ENCODE results near the gene BMPR2. TPM values are rescaled to one million over a fixed set of nuclear protein-coding genes. Genes with fewer than 3 reads are reported as not detected.

BMPR2 gene
- total RNA-seq, 1 experiment from 2014 or later = 28.1 TPM

DNA sequence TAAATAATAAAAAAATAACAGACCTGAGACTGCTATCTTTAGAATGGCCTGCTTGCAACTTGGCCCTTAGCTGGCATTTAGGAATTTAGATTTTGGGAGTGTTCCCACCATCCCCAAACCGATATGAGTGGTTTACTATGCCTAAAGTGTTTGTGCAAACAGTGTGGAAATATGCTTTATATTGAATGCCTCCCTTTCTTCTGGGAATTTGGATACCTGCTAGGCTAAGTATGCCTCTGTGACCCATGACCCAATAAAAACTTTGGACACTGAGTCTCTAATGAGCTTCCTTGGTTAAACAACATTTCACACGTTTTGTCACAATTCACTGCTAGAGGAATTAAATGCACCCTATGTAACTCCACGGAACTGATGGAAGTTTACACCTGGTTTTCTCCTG lies 73.2 kb downstream of the BMPR2 start:
- Histone ChIP-seq H3K4me3 (ENCODE audit: low read depth, low read length) (no peak overlapping the region), H3K36me3 (ENCODE audit: control insufficient read depth, insufficient read depth, low read length) (no peaks in the 10 kb centered on the region), H3K27me3 (replicated peaks; ENCODE audit: control insufficient read depth, insufficient read depth, low read length) (no peaks in the 10 kb centered on the region), H3K9me3 (no peaks in the 10 kb centered on the region), H3K4me1 (no peaks in the 10 kb centered on the region)
- TF ChIP-seq, protein P1, sequence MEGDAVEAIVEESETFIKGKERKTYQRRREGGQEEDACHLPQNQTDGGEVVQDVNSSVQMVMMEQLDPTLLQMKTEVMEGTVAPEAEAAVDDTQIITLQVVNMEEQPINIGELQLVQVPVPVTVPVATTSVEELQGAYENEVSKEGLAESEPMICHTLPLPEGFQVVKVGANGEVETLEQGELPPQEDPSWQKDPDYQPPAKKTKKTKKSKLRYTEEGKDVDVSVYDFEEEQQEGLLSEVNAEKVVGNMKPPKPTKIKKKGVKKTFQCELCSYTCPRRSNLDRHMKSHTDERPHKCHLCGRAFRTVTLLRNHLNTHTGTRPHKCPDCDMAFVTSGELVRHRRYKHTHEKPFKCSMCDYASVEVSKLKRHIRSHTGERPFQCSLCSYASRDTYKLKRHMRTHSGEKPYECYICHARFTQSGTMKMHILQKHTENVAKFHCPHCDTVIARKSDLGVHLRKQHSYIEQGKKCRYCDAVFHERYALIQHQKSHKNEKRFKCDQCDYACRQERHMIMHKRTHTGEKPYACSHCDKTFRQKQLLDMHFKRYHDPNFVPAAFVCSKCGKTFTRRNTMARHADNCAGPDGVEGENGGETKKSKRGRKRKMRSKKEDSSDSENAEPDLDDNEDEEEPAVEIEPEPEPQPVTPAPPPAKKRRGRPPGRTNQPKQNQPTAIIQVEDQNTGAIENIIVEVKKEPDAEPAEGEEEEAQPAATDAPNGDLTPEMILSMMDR (IDR thresholded peaks at IDR 0.05; ENCODE audit: insufficient read depth in 1 of 2, low read depth in 1 of 2, low read length in 1 of 2, severe bottlenecking in 1 of 2, unreplicated experiment in 1 of 2) = no peak
- Mint-ChIP-seq H3K4me3 (ENCODE audit: unreplicated experiment) (no peak overlapping the region), H3K27me3 (ENCODE audit: insufficient read depth, unreplicated experiment) (no peaks in the 10 kb centered on the region), H3K9me3 (ENCODE audit: unreplicated experiment) (no peaks in the 10 kb centered on the region), H3K27ac (ENCODE audit: unreplicated experiment) (no peak overlapping the region), H3K4me1 (ENCODE audit: low read depth, unreplicated experiment) (peaks cover 5% of the 10 kb centered on the region), H3K36me3 (ENCODE audit: insufficient read depth, unreplicated experiment) (no peaks in the 10 kb centered on the region)
- no peak for DNase-seq
- POLR2A ChIA-PET = no interaction called here
- intact Hi-C loops (cut with micrococcal nuclease; ENCODE audit: unreplicated experiment) = no loop called here
- CTCF ChIA-PET = no interaction called here
- no TSS peak for BruUV-seq (replicated peaks)

DNA sequence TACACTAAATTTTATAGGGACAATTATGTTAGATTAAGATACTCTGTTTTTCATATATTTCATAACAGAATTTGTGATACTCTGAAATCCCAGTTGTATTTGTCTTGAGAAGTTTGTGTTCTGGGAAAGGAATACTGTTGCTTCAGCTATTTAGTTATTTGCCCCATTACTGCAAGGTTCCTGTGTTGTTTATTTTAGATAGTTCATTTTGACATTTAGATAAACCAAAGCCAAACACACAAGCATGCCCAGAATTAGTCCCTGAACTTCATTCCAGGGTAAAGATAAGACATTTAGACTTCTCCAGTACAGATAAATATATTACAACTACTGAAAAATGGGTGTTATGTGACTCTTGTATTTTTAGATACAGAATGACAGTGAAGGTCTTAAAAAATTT lies 74.7 kb downstream of the BMPR2 start:
- CTCF ChIA-PET = interaction anchor here (0.5 kb wide), 1 partner anchor 201 kb away, joined by 4 read pairs; no protein-coding TSS in a partner anchor
- no peak overlapping the region for H3K4me3 ChIP-seq (ENCODE audit: low read depth, low read length)
- Mint-ChIP-seq H3K27me3 (ENCODE audit: insufficient read depth, unreplicated experiment) (no peaks in the 10 kb centered on the region), H3K4me1 (ENCODE audit: low read depth, unreplicated experiment) (peaks cover 5% of the 10 kb centered on the region), H3K4me3 (ENCODE audit: unreplicated experiment) (no peak overlapping the region), H3K9me3 (ENCODE audit: unreplicated experiment) (no peaks in the 10 kb centered on the region), H3K36me3 (ENCODE audit: insufficient read depth, unreplicated experiment) (no peaks in the 10 kb centered on the region), H3K27ac (ENCODE audit: unreplicated experiment) (no peak overlapping the region)
- TF ChIP-seq, protein P1 (IDR thresholded peaks at IDR 0.05; ENCODE audit: insufficient read depth in 1 of 2, low read depth in 1 of 2, low read length in 1 of 2, severe bottlenecking in 1 of 2, unreplicated experiment in 1 of 2) = no peak
- no peaks in the 10 kb centered on the region for H3K36me3 ChIP-seq (ENCODE audit: control insufficient read depth, insufficient read depth, low read length)
- no peak for DNase-seq
- no peaks in the 10 kb centered on the region for H3K4me1 ChIP-seq
- BruUV-seq (replicated peaks) = no TSS peak
- no peaks in the 10 kb centered on the region for H3K9me3 ChIP-seq
- POLR2A ChIA-PET = no interaction called here
- intact Hi-C loops (cut with micrococcal nuclease; ENCODE audit: unreplicated experiment) = no loop called here
- H3K27me3 ChIP-seq (replicated peaks; ENCODE audit: control insufficient read depth, insufficient read depth, low read length) = no peaks in the 10 kb centered on the region

DNA sequence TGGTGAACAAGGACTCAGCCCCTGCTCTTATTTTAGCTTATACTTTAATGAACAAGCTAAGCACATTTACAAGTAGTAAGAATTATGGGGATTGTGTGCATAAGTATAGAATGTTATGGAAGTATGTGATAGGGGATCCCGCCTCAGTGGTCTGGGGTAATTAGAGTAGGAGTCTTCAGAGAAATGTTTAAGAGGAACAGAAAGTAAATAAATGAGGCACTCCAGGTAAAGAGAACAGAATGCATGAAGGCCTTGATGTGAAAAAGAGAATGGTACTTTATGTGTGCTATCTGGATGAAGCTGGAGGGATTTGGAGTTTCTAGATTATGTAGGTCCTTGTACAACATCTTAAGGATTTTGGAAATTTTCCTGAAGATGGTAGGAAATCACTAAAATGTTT lies 76.6 kb downstream of the BMPR2 start:
- TF ChIP-seq, protein P1 (IDR thresholded peaks at IDR 0.05; ENCODE audit: insufficient read depth in 1 of 2, low read depth in 1 of 2, low read length in 1 of 2, severe bottlenecking in 1 of 2, unreplicated experiment in 1 of 2) = no peak
- intact Hi-C loops (cut with micrococcal nuclease; ENCODE audit: unreplicated experiment) = no loop called here
- no peaks in the 10 kb centered on the region for H3K4me1 ChIP-seq
- peaks cover 5% of the 10 kb centered on the region for H3K4me1 Mint-ChIP-seq (ENCODE audit: low read depth, unreplicated experiment)
- H3K27ac Mint-ChIP-seq (ENCODE audit: unreplicated experiment) = no peak overlapping the region
- DNase-seq = no peak
- no peaks in the 10 kb centered on the region for H3K27me3 Mint-ChIP-seq (ENCODE audit: insufficient read depth, unreplicated experiment)
- H3K27me3 ChIP-seq (replicated peaks; ENCODE audit: control insufficient read depth, insufficient read depth, low read length) = no peaks in the 10 kb centered on the region
- POLR2A ChIA-PET = no interaction called here
- no peak overlapping the region for H3K4me3 ChIP-seq (ENCODE audit: low read depth, low read length)
- BruUV-seq (replicated peaks) = no TSS peak
- H3K9me3 Mint-ChIP-seq (ENCODE audit: unreplicated experiment) = no peaks in the 10 kb centered on the region
- no peaks in the 10 kb centered on the region for H3K36me3 ChIP-seq (ENCODE audit: control insufficient read depth, insufficient read depth, low read length)
- CTCF ChIA-PET = no interaction called here
- no peaks in the 10 kb centered on the region for H3K9me3 ChIP-seq
- no peak overlapping the region for H3K4me3 Mint-ChIP-seq (ENCODE audit: unreplicated experiment)
- no peaks in the 10 kb centered on the region for H3K36me3 Mint-ChIP-seq (ENCODE audit: insufficient read depth, unreplicated experiment)
